Central memory CD8-positive, alpha-beta T cell (primary cell): Measurements from ENCODE around the gene IRS1.

Experiments
- ATAC-seq: fragments of 150-1000 bp; cut with Tn5 transposase; replicated peaks from 2 replicates; pipeline ENCODE4 v1.10.0; 2022; ENCODE audit warnings: mild to moderate bottlenecking, moderate FRiP score, moderate number of reproducible peaks; ENCODE audit not compliant: poor library complexity, severe bottlenecking; ENCODE audit errors: extremely low read depth
- DNase-seq, 2 donors: peaks; one replicate each; pipeline ENCODE4 v3.0.0; 2021; ENCODE audit warnings: low spot score in 2 of 2
- H3K27ac Mint-ChIP-seq: one replicate; pipeline ENCODE4 v1.8.0; 2022; ENCODE audit warnings: low read depth, mild to moderate bottlenecking, moderate library complexity, mixed read lengths
- H3K27me3 Mint-ChIP-seq: one replicate; pipeline ENCODE4 v1.8.0; 2022; ENCODE audit warnings: mixed read lengths
- H3K36me3 Mint-ChIP-seq: one replicate; pipeline ENCODE4 v1.8.0; 2022; ENCODE audit warnings: mild to moderate bottlenecking, moderate library complexity, mixed read lengths; ENCODE audit not compliant: insufficient read depth
- H3K4me1 Mint-ChIP-seq: one replicate; pipeline ENCODE4 v1.8.0; 2022; ENCODE audit warnings: mixed read lengths
- H3K4me3 Mint-ChIP-seq: one replicate; pipeline ENCODE4 v1.8.0; 2022; ENCODE audit warnings: mild to moderate bottlenecking, moderate library complexity, mixed read lengths
- H3K9me3 Mint-ChIP-seq: one replicate; pipeline ENCODE4 v1.8.0; 2022; ENCODE audit warnings: mixed read lengths

IRS1 gene

DNA sequence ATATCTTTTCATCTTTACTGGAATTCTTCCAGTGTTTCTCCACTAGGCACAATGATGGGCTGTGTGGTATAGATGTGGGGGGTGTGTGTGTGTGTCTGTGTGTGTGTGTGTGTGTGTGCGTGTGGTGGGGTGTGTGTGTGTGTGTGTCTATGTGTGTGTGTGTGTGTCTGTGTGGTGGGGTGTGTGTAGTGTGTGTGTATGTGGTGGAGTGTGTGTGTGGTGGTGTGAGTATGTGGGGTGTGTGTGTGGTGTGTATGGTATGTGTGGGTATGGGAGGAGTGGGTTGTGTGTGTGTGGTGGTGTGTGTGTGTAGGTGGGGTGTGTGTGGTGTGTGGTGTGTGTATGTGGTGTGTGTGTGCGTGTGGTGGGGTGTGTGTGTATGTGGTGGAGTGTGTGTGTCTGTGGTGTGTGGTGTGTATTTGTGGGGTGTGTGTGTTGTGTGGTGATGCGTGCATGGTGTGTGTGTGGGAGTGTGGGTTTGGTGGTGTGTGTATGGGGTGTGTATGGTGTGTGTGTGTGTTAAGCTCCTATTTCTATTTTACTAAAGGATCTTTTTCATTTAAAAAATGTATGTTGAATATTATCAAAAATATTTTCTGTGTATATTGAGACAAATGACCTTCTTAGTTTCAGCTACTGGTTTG lies 84.2 kb downstream of the IRS1 start:
- Mint-ChIP-seq H3K4me1 (no peaks in the 10 kb centered on the region), H3K9me3 (no peaks in the 10 kb centered on the region), H3K4me3 (no peak overlapping the region), H3K27me3 (no peaks in the 10 kb centered on the region), H3K36me3 (no peaks in the 10 kb centered on the region), H3K27ac (no peak overlapping the region)
- ATAC-seq (no peak), DNase-seq (no peak)

DNA sequence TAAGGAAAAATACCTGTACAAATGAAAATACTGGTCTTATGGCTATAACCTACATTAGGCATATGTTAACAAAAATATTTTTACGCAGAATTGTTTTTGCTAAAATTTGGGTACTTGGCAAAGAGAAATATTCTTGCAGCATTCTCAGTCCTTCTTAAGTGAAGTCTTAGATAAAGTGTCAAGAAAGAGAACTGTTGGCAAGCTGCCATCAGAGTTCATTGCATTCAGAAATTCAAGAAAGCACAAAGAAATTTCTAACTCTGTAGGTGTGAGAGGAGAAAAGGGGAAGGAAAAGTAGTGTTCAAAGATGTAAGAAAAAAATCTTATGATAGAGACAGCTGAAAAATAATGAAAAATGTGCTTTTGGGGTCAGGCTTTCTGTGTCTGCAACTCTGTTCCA lies 86.7 kb downstream of the IRS1 start:
- Mint-ChIP-seq H3K4me3 (no peak overlapping the region), H3K36me3 (no peaks in the 10 kb centered on the region), H3K4me1 (no peaks in the 10 kb centered on the region), H3K9me3 (no peaks in the 10 kb centered on the region), H3K27ac (no peak overlapping the region), H3K27me3 (no peaks in the 10 kb centered on the region)
- ATAC-seq = no peak
- DNase-seq = no peak

DNA sequence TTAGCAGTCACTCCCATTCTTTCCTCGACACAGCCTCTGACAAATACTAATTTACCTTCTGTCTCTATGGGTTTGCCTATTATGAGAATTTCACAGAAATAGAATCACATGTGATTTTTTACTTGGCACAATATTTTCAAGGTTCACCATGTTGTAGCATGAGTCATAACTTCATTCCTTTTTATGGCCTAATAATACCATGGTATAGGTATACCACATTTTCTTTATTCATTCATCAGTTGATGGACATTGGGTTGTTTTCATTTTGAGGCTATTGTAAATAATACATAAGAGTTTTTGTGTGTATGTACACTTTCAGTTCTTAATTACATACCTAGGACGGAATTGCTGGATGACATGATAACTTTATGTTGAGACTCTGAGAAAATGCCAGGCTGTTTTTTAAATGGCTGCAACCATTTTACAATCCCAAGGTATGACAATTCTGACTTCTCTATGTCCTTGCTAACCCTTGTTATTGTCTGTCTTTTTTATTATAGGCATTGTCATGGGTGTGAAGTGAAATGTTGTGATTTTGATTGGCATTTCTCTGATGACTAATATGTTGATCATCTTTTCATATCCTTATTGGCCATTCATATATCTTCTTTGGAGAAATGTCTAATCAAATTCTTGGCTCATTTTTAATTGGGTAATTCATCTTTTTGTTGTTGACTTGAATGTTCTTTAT lies 87.9 kb downstream of the IRS1 start:
- no peaks in the 10 kb centered on the region for H3K9me3 Mint-ChIP-seq
- no peak overlapping the region for H3K27ac Mint-ChIP-seq
- no peak for ATAC-seq

DNA sequence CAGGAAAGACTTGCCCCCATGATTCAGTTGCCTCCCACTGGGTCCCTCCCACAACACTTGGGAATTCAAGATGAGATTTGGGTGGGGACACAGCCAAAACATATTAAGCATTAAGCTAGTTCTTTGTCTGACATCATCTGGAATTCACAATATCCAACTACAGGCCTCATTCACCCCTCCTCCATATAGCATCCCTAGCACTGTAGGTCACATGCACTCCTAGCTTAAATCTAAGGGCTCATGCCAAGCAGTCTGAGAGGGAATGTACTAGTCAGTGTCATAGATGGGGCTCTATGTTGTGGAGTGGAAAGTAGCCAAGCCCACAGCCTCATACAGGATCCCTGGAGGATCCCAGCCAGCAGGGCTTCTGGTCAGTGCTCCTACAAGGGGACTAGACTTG lies 92.1 kb downstream of the IRS1 start:
- Mint-ChIP-seq H3K27ac (no peak overlapping the region), H3K4me3 (no peak overlapping the region), H3K36me3 (peaks cover 1% of the 10 kb centered on the region), H3K4me1 (no peaks in the 10 kb centered on the region), H3K27me3 (peaks cover 10% of the 10 kb centered on the region), H3K9me3 (no peaks in the 10 kb centered on the region)
- DNase-seq (no peak), ATAC-seq (no peak)

More for the DNA sequence above, 87.9 kb downstream of the IRS1 start:
- no peaks in the 10 kb centered on the region for H3K27me3 Mint-ChIP-seq
- no peaks in the 10 kb centered on the region for H3K36me3 Mint-ChIP-seq
- H3K4me3 Mint-ChIP-seq = no peak overlapping the region
- DNase-seq = no peak
- H3K4me1 Mint-ChIP-seq = no peaks in the 10 kb centered on the region

DNA sequence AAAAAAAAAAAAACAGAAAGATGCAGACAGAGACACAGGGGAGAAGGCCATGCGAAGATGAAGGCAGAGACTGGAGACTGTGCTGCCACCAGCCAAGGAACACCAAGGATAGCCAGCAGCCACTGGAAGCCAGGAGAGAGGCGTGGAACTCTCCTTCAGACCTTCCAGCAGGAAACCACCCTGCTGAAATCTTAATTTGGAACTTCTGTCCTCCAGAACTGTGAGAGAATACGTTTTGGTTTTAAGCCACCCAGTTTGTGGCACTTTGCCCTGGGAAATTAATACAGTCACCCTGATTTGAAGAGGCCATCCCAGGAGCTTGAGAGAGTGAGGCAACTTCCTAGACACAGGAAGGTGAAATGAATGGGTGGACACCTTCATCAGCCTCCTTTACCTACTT lies 93.7 kb downstream of the IRS1 start:
- Mint-ChIP-seq H3K27ac (no peak overlapping the region), H3K36me3 (peaks cover 1% of the 10 kb centered on the region), H3K9me3 (no peaks in the 10 kb centered on the region), H3K4me3 (no peak overlapping the region), H3K27me3 (peaks cover 17% of the 10 kb centered on the region), H3K4me1 (no peaks in the 10 kb centered on the region)
- DNase-seq (no peak), ATAC-seq (no peak)

DNA sequence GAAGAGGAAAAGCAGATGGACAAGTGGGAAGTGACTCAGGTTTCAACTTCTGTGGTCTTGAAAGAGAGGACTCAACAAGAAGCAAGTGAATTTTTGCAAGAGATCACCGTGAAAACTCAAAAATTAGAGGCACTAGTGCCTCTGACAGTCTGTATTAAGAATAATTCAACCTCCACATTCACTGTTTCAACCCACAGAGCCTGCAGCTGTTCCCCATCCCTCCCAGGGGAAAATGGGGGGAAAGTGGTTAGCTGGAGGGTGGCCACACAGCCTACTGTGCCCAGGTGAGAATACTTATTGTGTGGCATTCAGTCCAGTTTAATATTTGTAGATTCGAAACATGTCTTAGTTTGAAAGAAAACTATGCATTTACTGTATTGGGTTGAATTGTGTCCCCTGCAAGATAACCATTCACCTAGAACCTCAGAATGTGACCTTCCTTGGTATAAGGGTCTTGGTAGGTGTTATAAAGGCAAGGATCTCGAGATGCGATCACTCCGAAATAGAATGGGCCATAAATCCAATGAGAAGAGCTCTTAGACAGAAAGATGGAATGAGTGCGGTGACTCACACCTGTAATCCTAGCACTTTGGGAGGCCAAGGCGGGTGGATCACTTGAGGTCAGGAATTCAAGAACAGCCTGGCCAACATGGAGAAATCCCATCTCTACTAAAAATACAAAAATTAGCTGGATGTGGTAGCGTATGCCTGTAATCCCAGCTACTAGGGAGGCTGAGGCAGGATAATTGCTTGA lies 94.3 kb downstream of the IRS1 start:
- no peak overlapping the region for H3K4me3 Mint-ChIP-seq
- no peak overlapping the region for H3K27ac Mint-ChIP-seq
- H3K4me1 Mint-ChIP-seq = no peaks in the 10 kb centered on the region
- no peaks in the 10 kb centered on the region for H3K9me3 Mint-ChIP-seq
- ATAC-seq = no peak
- H3K27me3 Mint-ChIP-seq = peaks cover 24% of the 10 kb centered on the region
- DNase-seq = no peak
- H3K36me3 Mint-ChIP-seq = peaks cover 1% of the 10 kb centered on the region

DNA sequence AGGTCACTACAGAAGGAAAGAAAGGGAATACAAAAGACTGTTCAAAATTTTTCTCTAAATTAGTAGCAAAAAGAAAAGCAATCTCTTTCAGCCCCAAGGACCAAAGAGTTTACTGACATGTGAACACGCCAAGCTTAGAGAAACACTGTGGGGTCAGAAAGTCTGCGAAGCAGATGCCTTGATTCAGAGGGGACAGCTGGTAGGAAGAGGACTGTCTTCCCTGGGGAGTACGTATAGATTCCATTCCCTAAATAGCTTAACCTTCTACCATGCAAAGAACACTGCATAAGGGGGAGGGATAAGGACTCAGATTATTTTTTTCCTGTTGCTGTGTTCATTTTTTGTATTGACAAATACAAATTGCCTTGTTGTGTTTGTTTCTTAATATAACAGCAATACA lies 96.1 kb downstream of the IRS1 start:
- peaks cover 41% of the 10 kb centered on the region for H3K27me3 Mint-ChIP-seq
- ATAC-seq (no peak), DNase-seq (no peak)
- H3K4me1 Mint-ChIP-seq = no peaks in the 10 kb centered on the region
- peaks cover 1% of the 10 kb centered on the region for H3K36me3 Mint-ChIP-seq
- no peak overlapping the region for H3K4me3 Mint-ChIP-seq
- H3K27ac Mint-ChIP-seq = no peak overlapping the region
- H3K9me3 Mint-ChIP-seq = no peaks in the 10 kb centered on the region

DNA sequence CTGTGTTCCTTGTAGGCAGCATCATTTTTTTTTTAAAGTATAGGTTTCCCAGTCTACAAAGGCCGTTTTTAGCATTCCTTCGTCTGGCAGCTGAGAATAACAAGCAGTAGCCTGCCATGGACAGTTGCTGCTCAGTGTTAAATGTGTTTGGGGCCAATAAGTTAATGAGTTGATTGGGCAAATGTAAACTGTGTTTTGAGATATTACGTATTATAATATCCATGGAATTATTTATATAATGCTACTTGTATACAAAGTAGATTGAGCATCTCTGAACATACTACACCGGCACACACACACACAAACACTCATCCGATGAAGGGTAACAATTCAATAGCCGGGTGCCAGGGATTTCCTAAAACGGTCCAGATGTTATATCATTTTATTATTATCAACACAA lies 97.2 kb downstream of the IRS1 start:
- Mint-ChIP-seq H3K4me3 (no peak overlapping the region), H3K9me3 (no peaks in the 10 kb centered on the region), H3K4me1 (no peaks in the 10 kb centered on the region), H3K27ac (no peak overlapping the region), H3K36me3 (peaks cover 1% of the 10 kb centered on the region), H3K27me3 (peaks cover 41% of the 10 kb centered on the region)
- DNase-seq (no peak), ATAC-seq (no peak)

DNA sequence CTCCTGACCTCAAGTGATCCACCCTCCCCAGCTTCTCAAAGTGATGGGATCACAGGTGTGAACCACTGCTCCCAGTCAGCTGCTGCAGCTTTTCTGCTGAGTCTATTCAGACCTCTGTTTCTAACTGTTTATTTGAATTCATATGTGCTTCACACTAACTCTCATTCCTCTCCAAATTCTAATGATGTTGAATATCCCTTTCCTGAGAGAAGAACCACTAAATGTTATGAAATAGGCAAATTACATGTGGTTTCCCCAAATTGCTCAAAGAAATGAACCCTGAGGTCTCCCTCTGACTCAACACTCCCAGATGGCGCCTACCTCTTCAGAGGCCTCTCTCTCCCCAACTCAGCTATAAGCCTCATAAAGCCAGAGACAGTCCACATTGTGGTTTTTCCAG lies 98.6 kb downstream of the IRS1 start:
- peak overlapping the region; percentile 13 for H3K27ac Mint-ChIP-seq
- peaks cover 1% of the 10 kb centered on the region for H3K36me3 Mint-ChIP-seq
- DNase-seq (no peak), ATAC-seq (no peak)
- H3K4me3 Mint-ChIP-seq = no peak overlapping the region
- peaks cover 41% of the 10 kb centered on the region for H3K27me3 Mint-ChIP-seq
- H3K4me1 Mint-ChIP-seq = no peaks in the 10 kb centered on the region
- H3K9me3 Mint-ChIP-seq = no peaks in the 10 kb centered on the region

DNA sequence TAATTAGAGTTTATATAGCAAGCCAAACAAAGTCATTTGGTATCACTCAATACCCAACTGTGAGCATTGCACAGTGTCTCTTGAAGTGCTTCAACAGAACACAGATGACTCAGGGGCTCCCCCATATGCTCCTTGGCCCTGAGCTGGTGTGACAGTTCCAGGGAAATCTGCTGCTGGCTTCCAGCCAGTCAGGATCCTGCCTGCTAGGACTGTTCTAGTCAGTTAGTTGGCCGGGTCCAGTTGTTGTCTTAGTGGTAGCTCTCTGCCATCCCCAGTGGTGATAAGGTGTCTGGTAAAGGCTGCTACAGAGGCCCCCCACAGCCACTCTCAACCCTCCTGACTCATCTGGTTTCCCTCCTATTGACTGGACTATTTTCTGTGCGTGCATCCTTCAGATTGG lies 100.3 kb downstream of the IRS1 start:
- Mint-ChIP-seq H3K4me1 (no peaks in the 10 kb centered on the region), H3K36me3 (peaks cover 1% of the 10 kb centered on the region), H3K4me3 (no peak overlapping the region), H3K27ac (no peak overlapping the region), H3K27me3 (peaks cover 47% of the 10 kb centered on the region), H3K9me3 (no peaks in the 10 kb centered on the region)
- ATAC-seq = no peak
- no peak for DNase-seq

DNA sequence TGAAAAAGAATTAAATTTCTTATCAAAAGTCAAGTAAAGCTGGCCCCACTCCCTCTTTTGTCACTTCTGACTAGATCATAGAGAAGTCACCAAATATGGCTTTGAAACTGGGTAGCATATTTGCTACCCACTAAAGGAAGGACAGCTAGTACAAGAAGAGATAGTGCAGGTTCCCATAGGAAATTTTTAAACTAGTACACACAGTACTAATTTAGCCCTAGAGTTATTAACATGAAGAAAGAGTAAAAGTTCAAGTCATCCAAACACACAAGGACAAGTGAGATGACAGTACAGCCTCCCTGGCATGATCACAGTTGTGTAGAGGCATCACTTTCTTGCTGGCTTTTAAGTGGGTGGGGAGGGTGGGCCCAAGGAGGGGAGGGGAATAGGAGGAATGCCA lies 100.9 kb downstream of the IRS1 start:
- no peak for ATAC-seq

DNA sequence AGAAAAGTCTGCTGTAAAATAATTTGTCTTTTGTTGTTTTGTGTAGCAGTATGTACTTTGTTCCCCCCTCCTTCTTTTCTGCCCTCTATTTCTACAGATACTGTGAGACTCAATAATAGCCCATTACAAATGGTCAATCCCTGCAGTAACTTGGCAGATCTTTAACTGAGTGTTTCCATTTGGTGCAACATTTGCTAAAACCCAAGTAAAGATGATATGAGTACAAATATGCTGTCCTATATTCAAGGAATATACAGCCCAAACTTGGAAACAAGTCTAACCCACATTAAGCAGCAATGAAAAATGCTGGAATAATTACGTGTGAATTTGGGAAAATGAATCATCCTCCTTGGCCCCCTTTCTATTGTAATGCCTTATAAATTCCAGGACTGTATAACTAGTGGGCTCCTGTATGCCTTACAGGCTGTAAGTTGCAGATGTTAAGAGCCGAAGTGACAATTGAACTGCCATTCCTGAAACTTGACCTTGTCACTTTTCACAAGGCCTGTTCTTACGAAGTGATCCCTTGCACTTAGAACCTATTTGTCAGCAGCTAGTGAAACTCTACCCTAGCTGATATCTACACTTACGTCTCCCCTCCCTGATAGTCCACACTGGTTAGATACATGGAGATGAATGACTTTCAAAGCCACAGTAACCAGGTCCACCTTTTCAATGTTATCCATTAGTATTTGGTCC lies 104.9 kb downstream of the IRS1 start:
- Mint-ChIP-seq H3K36me3 (no peaks in the 10 kb centered on the region), H3K27ac (no peak overlapping the region), H3K9me3 (no peaks in the 10 kb centered on the region), H3K27me3 (peaks cover 51% of the 10 kb centered on the region), H3K4me3 (no peak overlapping the region), H3K4me1 (no peaks in the 10 kb centered on the region)
- no peak for DNase-seq
- no peak for ATAC-seq

More for the DNA sequence above, 100.9 kb downstream of the IRS1 start:
- Mint-ChIP-seq H3K4me3 (no peak overlapping the region), H3K4me1 (no peaks in the 10 kb centered on the region), H3K27ac (no peak overlapping the region), H3K27me3 (peaks cover 50% of the 10 kb centered on the region), H3K9me3 (no peaks in the 10 kb centered on the region), H3K36me3 (peaks cover 1% of the 10 kb centered on the region)
- no peak for DNase-seq
